K562 (cell line): ENCODE measurements around the gene CNDP2. TPM values are rescaled to one million over a fixed set of nuclear protein-coding genes. Genes with fewer than 3 reads are reported as not detected.

Source experiments
- ARID3B ChIP-seq: fragments of 250-450 bp; sonication (Bioruptor Pico); IDR thresholded peaks from 2 replicates; pipeline ENCODE4 v1.4.0; 2020; ENCODE audit warnings: borderline replicate concordance
- CHD4 ChIP-seq: fragments of 200-600 bp; sonication (generic); IDR thresholded peaks from 3 replicates; pipeline ENCODE4 v1.6.1; 2012; ENCODE audit warnings: low read depth, mild to moderate bottlenecking, mixed read lengths, low read length, inconsistent platforms; ENCODE audit not compliant: insufficient read depth, insufficient replicate concordance, poor library complexity, severe bottlenecking
- ETV6 ChIP-seq, 3 experiments: fragments of 150-350 bp in 1 of 3; sonication (generic) in 1 of 3; formaldehyde crosslinking in 1 of 3; IDR thresholded peaks; 2 replicates each; pipeline versions ENCODE4 v1.6.1 to v1.8.0; 2014 to 2022; ENCODE audit warnings: borderline replicate concordance in 2 of 3, low read depth in 2 of 3, antibody characterized with exemption in 1 of 3, low read length in 1 of 3, mild to moderate bottlenecking in 1 of 3, missing genetic modification reagents in 1 of 3
- GABPB2 ChIP-seq: fragments of 250-450 bp; sonication (Bioruptor Pico); conservative IDR thresholded peaks from 2 replicates; pipeline ENCODE4 v1.5.1; 2021; ENCODE audit warnings: mild to moderate bottlenecking
- GMEB1 ChIP-seq: fragments of 250-450 bp; sonication (Bioruptor Pico); IDR thresholded peaks from 2 replicates; pipeline ENCODE4 v1.4.0; 2020; ENCODE audit warnings: mild to moderate bottlenecking
- GTF3C2 ChIP-seq: IDR thresholded peaks from 3 replicates; pipeline ENCODE4 v1.6.1; 2011; ENCODE audit warnings: borderline replicate concordance, mild to moderate bottlenecking, moderate library complexity; ENCODE audit not compliant: insufficient read length; ENCODE audit errors: extremely low read depth
- KAT8 ChIP-seq: fragments of 450-650 bp; IDR thresholded peaks from 2 replicates; pipeline ENCODE4 v1.6.1; 2016; ENCODE audit warnings: low read depth, mild to moderate bottlenecking
- KDM4B ChIP-seq, 2 experiments: fragments of 450-650 bp in 1 of 2; sonication (generic) in 1 of 2; IDR thresholded peaks; 2 replicates each; pipeline ENCODE4 v1.6.1; 2016 to 2017; ENCODE audit warnings: borderline replicate concordance in 2 of 2, antibody characterized with exemption in 1 of 2, low read depth in 1 of 2, mild to moderate bottlenecking in 1 of 2
- MED1 ChIP-seq: sonication (generic); formaldehyde crosslinking; IDR thresholded peaks from 2 replicates; pipeline ENCODE4 v1.8.1; 2023; ENCODE audit warnings: missing genetic modification reagents, borderline replicate concordance
- NUFIP1 ChIP-seq: fragments of 450-650 bp; IDR thresholded peaks from 2 replicates; pipeline ENCODE4 v1.6.1; 2018; ENCODE audit not compliant: partially characterized antibody
- PYGO2 ChIP-seq: fragments of 450-650 bp; IDR thresholded peaks from 2 replicates; pipeline ENCODE4 v1.6.1; 2016; ENCODE audit warnings: mild to moderate bottlenecking, missing genetic modification characterization, moderate library complexity, missing compliant biosample characterization
- RUNX1 ChIP-seq: sonication (generic); IDR thresholded peaks from 2 replicates; pipeline ENCODE4 v1.6.1; 2016; ENCODE audit warnings: antibody characterized with exemption, low read depth
- SMAD3 ChIP-seq: fragments of 450-650 bp; formaldehyde crosslinking; conservative IDR thresholded peaks from 2 replicates; pipeline ENCODE4 v1.4.0; 2020; ENCODE audit warnings: mild to moderate bottlenecking
- SRSF7 ChIP-seq: fragments of 200-400 bp; formaldehyde crosslinking; optimal IDR thresholded peaks from 2 replicates; pipeline ENCODE3; 2017; ENCODE audit warnings: mild to moderate bottlenecking, low read depth, low read length
- TCFL5 ChIP-seq: fragments of 250-450 bp; sonication (Bioruptor Pico); conservative IDR thresholded peaks from 2 replicates; pipeline ENCODE4 v1.6.1; 2021; ENCODE audit warnings: mild to moderate bottlenecking, moderate library complexity, matching md5 sums
- TEAD2 ChIP-seq: fragments of 450-650 bp; IDR thresholded peaks from 2 replicates; pipeline ENCODE4 v1.6.1; 2016; ENCODE audit warnings: missing genetic modification characterization, control low read depth, missing compliant biosample characterization
- ZBTB8A ChIP-seq: fragments of 450-650 bp; IDR thresholded peaks from 2 replicates; pipeline ENCODE4 v1.6.1; 2018; ENCODE audit warnings: mild to moderate bottlenecking, moderate library complexity; ENCODE audit not compliant: partially characterized antibody
- ZNF280B ChIP-seq: fragments of 250-450 bp; sonication (Bioruptor Pico); IDR thresholded peaks from 2 replicates; pipeline ENCODE4 v1.5.1; 2021; ENCODE audit warnings: mild to moderate bottlenecking
- polyA plus RNA-seq, 8 experiments: library from polyadenylated mRNA; depleted of rRNA in 4 of 8; stranded (reverse) in 5 of 8; unstranded in 3 of 8; fragments of >200 nt; fragmentation: Nextera tagmentation in 2 of 8; fragmentation: Illumina TruSeq in 1 of 8; extraction: Ambion mirVana in 2 of 8; extraction: Trizol in 1 of 8; gene quantifications; 2 replicates each; pipeline versions ENCODE4 v1.2.1 to v1.2.3, GENCODE V29; 2011 to 2014; ENCODE audit warnings: inconsistent platforms in 1 of 8, missing spikeins in 1 of 8
- total RNA-seq, 7 experiments: library from RNA; depleted of rRNA in 6 of 7; stranded (reverse); fragments of >200 nt in 6 of 7; fragmentation: Illumina TruSeq in 2 of 7; extraction: Trizol in 2 of 7; gene quantifications; 2 replicates each; pipeline versions ENCODE4 v1.2.1 to v1.2.3, GENCODE V29; 2011 to 2021; ENCODE audit warnings: low replicate concordance in 1 of 7

The CNDP2 gene
- total and polyA plus RNA-seq, 9 of the 15 experiments (the other 6 are each of a cell fraction or from before 2014, with no cell fraction given) = 34.1 to 128 (median 53.8) TPM

GRCh38 chr18:74495581-74496507 lies at the start of gene CNDP2 (continued):
- TF ChIP-seq GMEB1 (no peak), KAT8 (no peak), SRSF7 (no peak), GABPB2 (no peak), ARID3B (no peak), RUNX1 (no peak), ETV6 (IDR thresholded peaks at IDR 0.05; ENCODE audit: borderline replicate concordance in 1 of 2, low read depth in 2 of 2, low read length in 1 of 2) (no peak), ETV6 (CRISPR knock-in tag; IDR thresholded peaks at IDR 0.05; ENCODE audit: borderline replicate concordance) (no peak), GTF3C2 (no peak), TEAD2 (tag) (no peak), TCFL5 (CRISPR knock-in tag) (no peak), CHD4 (no peak), MED1 (no peak), KDM4B (IDR thresholded peaks at IDR 0.05; ENCODE audit: borderline replicate concordance in 2 of 2, low read depth in 1 of 2) (no peak), SMAD3 (CRISPR knock-in tag) (no peak), PYGO2 (tag) (no peak), ZBTB8A (no peak), ZNF280B (CRISPR knock-in tag) (no peak), NUFIP1 (no peak)
